Activated CD8-positive, alpha-beta memory T cell treated with anti-CD3 and anti-CD28 coated beads, Interleukin-2, amount 50 U/mL, for 24 hours (primary cell): ENCODE measurements around the gene NAA25.
"Not testable (repeated sequence)": the region's sequence is repeated elsewhere in the genome, so short reads cannot be mapped to it uniquely, and the experiment has no call there.

Experiments used
- DNase-seq: peaks from one replicate; pipeline ENCODE4 v3.0.0-alpha.2; 2020; ENCODE audit errors: extremely low read depth

NAA25 gene

GRCh38 chr12:112116232-112117060, 7.9 kb upstream of the NAA25 start:
- DNase-seq, result no peak

DNA sequence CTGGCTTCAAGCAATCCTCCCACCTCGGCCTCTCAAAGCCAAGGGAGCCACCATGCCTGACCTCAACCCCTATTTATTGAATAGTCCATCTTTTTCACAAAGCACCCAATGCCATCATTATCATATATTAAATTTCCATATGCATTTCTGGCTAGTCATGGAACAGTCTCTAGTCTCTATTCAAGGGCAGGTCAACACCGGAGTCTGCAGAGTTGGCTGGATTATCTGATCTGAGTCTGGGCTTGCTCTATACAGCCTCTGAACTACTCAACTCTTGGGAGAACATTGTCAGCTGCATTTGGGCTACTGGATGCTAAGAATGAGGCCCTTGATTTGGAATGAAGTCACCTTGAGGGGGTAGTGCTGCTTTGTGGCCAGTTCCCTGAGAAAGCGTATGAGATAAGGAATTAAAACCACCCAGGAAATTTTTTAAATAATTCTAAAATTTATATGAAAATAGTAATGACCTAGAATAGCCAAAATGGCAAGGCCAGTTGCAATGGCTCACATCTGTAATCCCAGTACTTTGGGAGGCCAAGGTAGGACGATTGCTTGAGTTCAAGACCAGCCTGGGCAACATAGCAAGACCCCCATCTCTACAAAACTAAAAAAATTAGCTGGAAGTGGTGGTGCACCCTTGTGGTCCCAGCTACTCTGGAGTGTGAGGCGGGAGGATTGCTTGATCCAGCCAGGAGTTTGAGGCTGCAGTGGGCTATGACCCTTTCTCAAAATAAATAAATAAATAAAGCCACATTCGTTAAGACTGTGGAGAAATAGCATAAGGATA, 6.9 kb upstream of the NAA25 start:
- DNase-seq, result no peak

DNA sequence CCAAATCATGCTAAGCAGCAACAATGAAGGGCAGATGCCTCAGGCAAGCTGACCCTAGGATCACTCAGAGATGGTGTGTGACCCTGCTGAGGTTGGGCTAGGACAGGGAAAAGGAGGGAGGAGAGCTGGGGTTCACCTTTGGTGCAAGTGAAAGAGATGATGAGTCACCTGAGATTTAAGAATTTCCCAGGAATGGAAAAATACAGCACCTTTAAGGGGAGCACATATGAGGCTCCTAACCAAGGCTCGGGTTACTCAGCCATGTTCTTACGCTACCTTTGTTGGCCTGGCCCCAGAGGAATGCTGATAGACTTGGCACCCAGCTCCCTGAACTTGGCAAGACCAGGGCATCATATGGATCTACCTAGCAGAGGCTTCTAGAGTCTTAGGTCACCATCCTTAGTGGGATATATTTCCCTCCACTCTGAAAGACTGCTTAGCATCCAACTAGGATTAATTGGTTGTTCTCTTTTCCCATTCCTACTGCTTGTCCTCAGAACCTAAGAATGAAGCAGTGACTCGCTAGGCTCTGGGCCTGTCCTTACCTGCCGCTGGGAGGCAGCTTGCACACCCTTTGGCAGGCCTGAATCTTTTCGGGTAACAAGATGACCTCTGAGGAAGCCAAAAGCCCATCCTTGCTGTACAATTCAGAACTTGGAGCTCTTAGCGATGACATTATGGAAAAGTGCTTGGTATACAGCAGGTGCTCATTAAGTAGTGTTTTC, 4.0 kb upstream of the NAA25 start:
- DNase-seq, result no peak

GRCh38 chr12:112111931-112112330, 3.3 kb upstream of the NAA25 start:
- no peak for DNase-seq

GRCh38 chr12:112110787-112111662, 2.4 kb upstream of the NAA25 start:
- not testable (repeated sequence) for DNase-seq

- DNase-seq, result no peak
These were observed 1.0 kb downstream of the NAA25 start for GRCh38 chr12:112107306-112108201.

DNA sequence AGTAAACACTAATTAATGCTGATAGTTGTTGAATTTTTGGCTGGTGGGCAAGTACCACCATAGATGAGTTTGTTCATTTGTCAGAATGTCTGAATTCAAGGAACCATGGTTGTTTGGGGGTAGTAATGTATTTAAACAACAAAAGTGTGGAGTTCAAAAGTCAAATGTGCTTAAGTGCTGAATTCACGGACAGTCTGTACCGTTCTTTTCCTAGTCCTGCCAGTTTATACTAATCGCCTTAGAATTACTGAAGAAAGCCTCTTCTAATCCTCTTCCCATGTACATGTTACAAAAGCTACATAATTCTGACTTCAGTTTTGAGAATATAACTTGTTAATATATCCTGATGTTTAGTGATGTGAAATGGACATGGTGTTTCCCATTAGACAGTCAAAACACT, 2.7 kb downstream of the NAA25 start:
- DNase-seq, result no peak

DNA sequence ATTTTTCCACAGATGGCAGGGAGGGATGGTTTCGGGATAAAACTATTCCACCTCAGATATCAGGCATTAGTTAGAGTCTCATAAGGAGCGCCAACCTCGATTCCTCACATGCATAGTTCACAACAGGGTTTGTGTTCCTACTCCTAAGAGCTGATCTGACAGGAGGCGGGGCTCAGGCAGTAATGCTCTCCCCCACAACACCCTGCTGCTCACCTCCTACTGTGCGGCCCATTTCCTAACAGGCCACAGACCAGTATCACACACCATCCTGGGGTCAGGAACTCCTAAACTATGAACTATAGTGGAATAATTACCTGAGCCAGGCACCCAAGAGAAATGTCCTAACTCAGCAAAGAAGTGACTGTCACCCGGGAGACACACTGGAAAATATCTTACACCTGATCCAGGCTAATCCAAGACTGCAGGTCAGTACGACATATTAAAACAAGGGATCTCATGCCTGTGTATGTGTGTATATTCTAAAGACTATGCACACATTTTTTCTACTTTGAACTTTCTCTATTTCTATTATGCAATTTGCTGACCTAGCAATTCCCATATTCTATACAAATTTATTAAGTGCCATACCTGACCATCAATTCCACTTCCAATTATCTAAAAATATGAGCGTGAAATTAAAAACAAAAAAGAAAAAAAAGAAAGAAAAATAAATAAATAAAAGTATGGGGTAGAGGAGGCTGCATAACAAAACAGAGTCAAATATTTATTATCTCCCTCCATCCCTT, 4.7 kb downstream of the NAA25 start:
- DNase-seq, result no peak

DNA sequence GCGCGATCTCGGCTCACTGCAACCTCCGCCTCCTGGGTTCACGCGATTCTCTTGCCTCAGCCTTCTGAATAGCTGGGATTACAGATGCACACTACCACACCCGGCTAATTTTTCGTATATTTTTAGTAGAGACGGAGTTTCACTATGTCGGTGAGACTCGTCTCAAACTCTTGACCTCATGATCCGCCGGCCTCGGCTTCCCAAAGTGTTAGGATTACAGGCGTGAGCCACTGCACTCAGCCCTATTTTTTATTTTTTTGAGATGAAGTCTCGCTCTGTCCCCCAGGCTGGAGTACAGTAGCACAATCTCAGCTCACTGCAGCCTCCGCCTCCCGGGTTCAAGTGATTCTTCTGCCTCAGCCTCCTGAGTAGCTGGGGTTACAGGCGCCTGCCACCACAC, 5.8 kb downstream of the NAA25 start:
- DNase-seq, result not testable (repeated sequence)

- DNase-seq, result no peak
These were observed 6.5 kb downstream of the NAA25 start for GRCh38 chr12:112102127-112102526.

DNA sequence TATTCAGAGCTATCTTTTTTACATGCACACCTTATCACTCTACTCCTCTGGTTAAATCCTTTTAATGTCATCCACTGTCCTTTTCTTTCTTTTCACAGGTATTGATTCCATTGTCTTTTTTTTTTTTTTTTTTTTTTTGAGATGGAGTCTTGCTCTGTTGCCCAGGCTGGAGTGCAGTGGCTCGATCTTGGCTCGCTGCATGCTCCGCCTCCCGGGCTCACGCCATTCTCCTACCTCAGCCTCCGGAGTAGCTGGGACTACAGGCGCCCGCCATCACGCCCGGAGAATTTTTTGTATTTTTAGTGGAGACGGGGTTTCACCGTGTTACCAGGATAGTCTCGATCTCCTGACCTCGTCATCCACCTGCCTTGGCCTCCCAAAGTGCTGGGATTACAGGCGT, 8.1 kb downstream of the NAA25 start:
- DNase-seq, result not testable (repeated sequence)

GRCh38 chr12:112097641-112098040, 10.9 kb downstream of the NAA25 start:
- no peak for DNase-seq

GRCh38 chr12:112096667-112097066, 11.9 kb downstream of the NAA25 start:
- DNase-seq, result no peak

GRCh38 chr12:112096070-112096469, 12.5 kb downstream of the NAA25 start:
- DNase-seq, result no peak

DNA sequence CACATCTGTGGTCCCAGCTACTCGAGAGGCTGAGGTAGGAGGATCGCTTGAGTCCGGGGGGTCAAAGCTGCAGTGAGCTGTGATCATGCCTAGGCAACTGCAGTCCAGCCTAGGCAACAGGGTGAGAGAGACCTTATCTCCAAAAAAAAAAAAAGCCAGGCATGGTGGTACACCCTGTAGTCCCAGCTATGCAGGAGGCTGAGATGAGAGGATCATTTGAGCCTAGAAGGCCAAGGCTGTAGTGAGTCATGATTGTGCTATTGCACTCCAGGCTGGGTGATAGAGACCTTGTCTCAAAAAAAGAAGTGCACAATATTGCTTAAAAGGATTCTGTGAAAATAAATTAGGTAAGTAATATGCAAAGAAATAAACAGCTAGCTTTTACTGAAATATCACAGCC, 17.0 kb downstream of the NAA25 start:
- DNase-seq, result no peak

GRCh38 chr12:112087851-112088250, 20.7 kb downstream of the NAA25 start:
- DNase-seq, result no peak

DNA sequence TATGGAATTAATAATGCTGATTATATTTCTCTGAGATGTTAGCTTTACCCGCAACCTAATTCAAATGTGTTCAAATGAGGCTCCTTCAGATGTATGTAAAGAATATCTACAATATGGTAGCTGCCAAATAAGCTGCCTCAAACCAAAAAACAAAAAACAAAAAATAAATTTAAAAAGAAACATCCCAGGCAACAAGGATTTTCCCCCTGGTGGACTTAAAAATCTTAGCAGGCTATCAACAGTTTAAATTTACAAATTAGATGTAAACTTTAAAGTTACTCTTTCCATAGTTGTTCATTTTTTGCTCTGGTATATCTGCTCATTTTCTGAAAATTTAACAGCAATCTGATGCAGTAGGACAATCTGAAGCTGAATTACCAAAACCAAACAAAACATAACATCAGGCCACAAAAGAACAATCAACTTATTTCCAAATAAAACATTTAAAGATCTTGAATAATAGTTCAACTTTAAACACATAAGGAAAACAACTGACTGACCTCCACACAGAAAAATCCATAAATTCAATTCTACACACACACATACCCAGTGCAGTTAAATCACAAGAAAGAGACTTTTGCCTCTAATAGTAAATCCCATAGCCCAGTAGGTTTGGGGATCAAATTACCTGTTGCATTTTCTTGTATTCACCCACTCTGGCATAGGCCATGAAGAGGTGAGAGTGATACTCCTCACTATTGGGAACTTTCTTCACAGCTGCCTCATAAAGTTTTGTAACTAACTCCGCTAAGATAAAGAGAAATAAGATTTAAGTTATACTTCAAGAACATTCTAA, 21.3 kb downstream of the NAA25 start:
- no peak for DNase-seq

GRCh38 chr12:112066566-112066965, 42.0 kb downstream of the NAA25 start:
- DNase-seq, result no peak

- DNase-seq, result no peak
These were observed 45.3 kb downstream of the NAA25 start for GRCh38 chr12:112063273-112063672.
